Measurements from ENCODE around the gene BAHCC1. TPM values are rescaled to one million over a fixed set of nuclear protein-coding genes. Genes with fewer than 3 reads are reported as not detected.
A peak's percentile ranks its signal among the peaks of the same experiment; 100 is the strongest.

The BAHCC1 gene
- total RNA-seq, 1 experiment from 2014 or later: 33.7 TPM

GRCh38 chr17:81396278-81396721 is 1.0 kb downstream of the BAHCC1 start:
- intact Hi-C loops (cut with micrococcal nuclease; ENCODE audit: unreplicated experiment): loop anchor here (5.0 to 10.0 kb wide), 2 partner anchors 144 to 169 kb away; no protein-coding TSS in a partner anchor
- CTCF ChIA-PET: no interaction called here
- TF ChIP-seq CTCF (conservative IDR thresholded peaks at IDR 0.05) (no peak), EZH2 (IDR thresholded peaks at IDR 0.05; ENCODE audit: low read depth) (no peak)

GRCh38 chr17:81396722-81397313 is 1.6 kb downstream of the BAHCC1 start:
- Histone ChIP-seq H3K79me2 (ENCODE audit: low read depth) (peaks cover 64% of the 10 kb centered on the region), H3K9me2 (ENCODE audit: insufficient read depth) (no peaks in the 10 kb centered on the region), H3K9me3 (ENCODE audit: insufficient read depth, low read depth) (no peaks in the 10 kb centered on the region), H3K4me2 (peak overlapping the region; percentile 96), H4K20me1 (ENCODE audit: insufficient read depth) (no peaks in the 10 kb centered on the region), H3F3A (ENCODE audit: insufficient read depth, low read depth) (peaks cover 5% of the 10 kb centered on the region; the same call in 1 of the 2 replicates), H3K4me1 (replicated peaks; ENCODE audit: insufficient read depth) (peaks cover 20% of the 10 kb centered on the region), H3K4me3 (peak overlapping the region; percentile 78), H2AFZ (peak overlapping the region; percentile 67), H3K27me3 (ENCODE audit: insufficient read depth, low read depth) (no peaks in the 10 kb centered on the region), H3K36me3 (ENCODE audit: low read depth) (no peaks in the 10 kb centered on the region), H3K27ac (peak overlapping the region; percentile 73)
- ChIA-PET POLR2A (ENCODE audit: unreplicated experiment) (interaction anchor here (0.9 kb wide), 1 partner anchor 67 kb away, joined by 8 read pairs; no protein-coding TSS in a partner anchor), CTCF (interaction anchor here (0.8 kb wide), 1 partner anchor 88 kb away, joined by 4 read pairs; no protein-coding TSS in a partner anchor)
- peak; percentile 50 to 55 for DNase-seq
- TF ChIP-seq EZH2 (IDR thresholded peaks at IDR 0.05; ENCODE audit: low read depth): no peak
- TF ChIP-seq CTCF (conservative IDR thresholded peaks at IDR 0.05): no peak
- intact Hi-C loops (cut with micrococcal nuclease; ENCODE audit: unreplicated experiment): loop anchor here (5.0 to 10.0 kb wide), 2 partner anchors 145 to 168 kb away; no protein-coding TSS in a partner anchor
- BruUV-seq (replicated peaks): no TSS peak

More at GRCh38 chr17:81396278-81396721, 1.0 kb downstream of the BAHCC1 start:
- peak overlapping the region; percentile 67 for H2AFZ ChIP-seq
- no peaks in the 10 kb centered on the region for H3K27me3 ChIP-seq (ENCODE audit: insufficient read depth, low read depth)
- H3K9me2 ChIP-seq (ENCODE audit: insufficient read depth): no peaks in the 10 kb centered on the region
- no peaks in the 10 kb centered on the region for H3K9me3 ChIP-seq (ENCODE audit: insufficient read depth, low read depth)
- H3K4me1 ChIP-seq (replicated peaks; ENCODE audit: insufficient read depth): peaks cover 20% of the 10 kb centered on the region
- no peaks in the 10 kb centered on the region for H4K20me1 ChIP-seq (ENCODE audit: insufficient read depth)
- DNase-seq: no peak
- peak overlapping the region; percentile 73 for H3K27ac ChIP-seq
- POLR2A ChIA-PET (ENCODE audit: unreplicated experiment): no interaction called here
- H3K4me3 ChIP-seq: peak overlapping the region; percentile 78
- BruUV-seq (replicated peaks): no TSS peak
- H3F3A ChIP-seq (ENCODE audit: insufficient read depth, low read depth): peaks cover 7% of the 10 kb centered on the region; the same call in 1 of the 2 replicates
- H3K36me3 ChIP-seq (ENCODE audit: low read depth): no peaks in the 10 kb centered on the region
- peak overlapping the region; percentile 96 for H3K4me2 ChIP-seq
- H3K79me2 ChIP-seq (ENCODE audit: low read depth): peaks cover 59% of the 10 kb centered on the region

GRCh38 chr17:81397314-81398175 is 2.3 kb downstream of the BAHCC1 start:
- TSS peak; percentile 14 for BruUV-seq (replicated peaks)
- POLR2A ChIA-PET (ENCODE audit: unreplicated experiment): interaction anchor here (0.9 kb wide), 1 partner anchor 68 kb away, joined by 8 read pairs; no protein-coding TSS in a partner anchor

More at GRCh38 chr17:81397314-81398175, 2.3 kb downstream of the BAHCC1 start:
- peak in 1 of 2 experiments; percentile 53 for DNase-seq
- intact Hi-C loops (cut with micrococcal nuclease; ENCODE audit: unreplicated experiment): loop anchor here (5.0 to 10.0 kb wide), 2 partner anchors 145 to 167 kb away; no protein-coding TSS in a partner anchor
- Histone ChIP-seq H2AFZ (peak overlapping the region; percentile 67), H3K27ac (peak overlapping the region; percentile 73), H3K4me2 (peak overlapping the region; percentile 96), H3K9me3 (ENCODE audit: insufficient read depth, low read depth) (no peaks in the 10 kb centered on the region), H3K9me2 (ENCODE audit: insufficient read depth) (no peaks in the 10 kb centered on the region), H4K20me1 (ENCODE audit: insufficient read depth) (no peaks in the 10 kb centered on the region), H3F3A (ENCODE audit: insufficient read depth, low read depth) (no peaks in the 10 kb centered on the region), H3K4me3 (peak overlapping the region; percentile 78), H3K27me3 (ENCODE audit: insufficient read depth, low read depth) (no peaks in the 10 kb centered on the region), H3K36me3 (ENCODE audit: low read depth) (no peaks in the 10 kb centered on the region), H3K79me2 (ENCODE audit: low read depth) (peaks cover 69% of the 10 kb centered on the region), H3K4me1 (replicated peaks; ENCODE audit: insufficient read depth) (peaks cover 16% of the 10 kb centered on the region)
- CTCF ChIA-PET: interaction anchor here (0.8 to 1.5 kb wide), 2 partner anchors 87 to 89 kb away, joined by 4 read pairs; no protein-coding TSS in a partner anchor
- TF ChIP-seq CTCF (conservative IDR thresholded peaks at IDR 0.05) (no peak; the same call in 1 of the 2 replicates), EZH2 (IDR thresholded peaks at IDR 0.05; ENCODE audit: low read depth) (no peak)
